Dermis microvascular lymphatic vessel endothelial cell (primary cell): ENCODE data around the gene UBE2G1. TPM values are rescaled to one million over a fixed set of nuclear protein-coding genes. Genes with fewer than 3 reads are reported as not detected.
"Not testable (repeated sequence)": the region's sequence is repeated elsewhere in the genome, so short reads cannot be mapped to it uniquely, and the experiment has no call there.

Experiments
- DNase-seq, 2 donors: peaks; one replicate each; pipeline versions ENCODE4 v3.0.0 to v3.0.0-alpha.2; 2010; ENCODE audit warnings: low read depth in 2 of 2
- total RNA-seq: library from RNA; depleted of rRNA; stranded (reverse); fragments of >200 nt; gene quantifications from 2 replicates; pipeline ENCODE4 v1.2.1, GENCODE V29; 2014

UBE2G1 gene
- total RNA-seq, 1 donor from 2014 or later = 28.9 TPM

GRCh38 chr17:4375796-4376440, 9.4 kb upstream of the UBE2G1 start:
- DNase-seq = not testable (repeated sequence)

- no peak for DNase-seq
Observed at GRCh38 chr17:4375039-4375748, 8.7 kb upstream of the UBE2G1 start.

GRCh38 chr17:4369557-4370230, 3.2 kb upstream of the UBE2G1 start:
- DNase-seq = no peak

- no peak for DNase-seq
Observed at GRCh38 chr17:4368341-4368740, 1.9 kb upstream of the UBE2G1 start.

DNA sequence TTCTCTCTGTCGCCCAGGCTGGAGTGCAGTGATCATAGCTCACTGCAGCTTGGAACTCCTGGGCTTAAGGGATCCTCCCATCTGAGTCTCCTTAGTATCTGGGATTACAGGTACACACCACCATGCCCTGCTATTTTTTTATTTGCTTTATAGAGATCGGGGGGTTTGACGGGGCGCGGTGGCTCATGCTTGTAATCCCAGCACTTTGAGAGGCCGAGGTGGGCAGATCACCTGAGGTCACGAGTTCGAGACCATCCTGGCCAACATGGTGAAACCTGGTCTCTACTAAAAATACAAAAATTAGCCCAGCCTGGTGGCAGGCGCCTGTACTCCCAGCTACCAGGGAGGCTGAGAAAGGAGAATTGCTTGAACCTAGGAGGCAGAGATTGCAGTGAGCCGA, 702 bp upstream of the UBE2G1 start:
- DNase-seq = not testable (repeated sequence)

DNA sequence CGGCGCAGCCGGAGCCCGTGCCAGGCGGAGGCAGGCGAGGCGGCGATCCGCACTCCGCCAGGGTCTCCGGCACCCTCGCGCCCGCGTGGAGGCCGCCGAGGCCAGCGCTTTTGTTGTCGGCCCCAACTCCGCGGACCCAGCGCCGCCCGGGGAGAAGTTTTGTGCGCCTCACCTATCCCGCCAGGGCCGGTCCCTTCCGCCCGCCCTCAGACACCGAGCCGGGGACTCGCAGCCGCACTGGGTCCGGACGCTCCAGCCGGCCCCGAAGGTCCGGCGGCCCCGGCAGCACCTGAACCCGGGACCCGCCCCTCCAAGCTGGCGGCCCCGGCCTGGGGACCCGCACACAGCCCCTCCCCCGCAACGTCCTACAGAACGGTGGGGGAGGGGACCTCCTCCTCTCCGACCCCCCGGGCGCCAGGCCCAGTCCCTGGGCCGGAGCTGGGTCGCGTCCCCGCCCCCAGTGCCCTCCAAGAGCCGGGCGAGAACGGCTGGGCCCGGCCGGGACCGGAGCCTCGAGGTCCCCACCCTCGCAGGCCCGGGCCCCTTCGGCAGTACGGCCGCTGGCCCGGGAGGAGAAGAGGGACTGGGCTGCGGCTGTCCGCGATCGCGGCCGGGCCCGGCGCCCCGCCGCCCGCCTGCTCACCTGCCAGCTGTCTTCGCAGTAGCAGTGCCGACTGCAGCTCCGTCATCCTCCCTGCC, 698 bp downstream of the UBE2G1 start:
- peak in 1 of 2 donors; percentile 50 for DNase-seq

DNA sequence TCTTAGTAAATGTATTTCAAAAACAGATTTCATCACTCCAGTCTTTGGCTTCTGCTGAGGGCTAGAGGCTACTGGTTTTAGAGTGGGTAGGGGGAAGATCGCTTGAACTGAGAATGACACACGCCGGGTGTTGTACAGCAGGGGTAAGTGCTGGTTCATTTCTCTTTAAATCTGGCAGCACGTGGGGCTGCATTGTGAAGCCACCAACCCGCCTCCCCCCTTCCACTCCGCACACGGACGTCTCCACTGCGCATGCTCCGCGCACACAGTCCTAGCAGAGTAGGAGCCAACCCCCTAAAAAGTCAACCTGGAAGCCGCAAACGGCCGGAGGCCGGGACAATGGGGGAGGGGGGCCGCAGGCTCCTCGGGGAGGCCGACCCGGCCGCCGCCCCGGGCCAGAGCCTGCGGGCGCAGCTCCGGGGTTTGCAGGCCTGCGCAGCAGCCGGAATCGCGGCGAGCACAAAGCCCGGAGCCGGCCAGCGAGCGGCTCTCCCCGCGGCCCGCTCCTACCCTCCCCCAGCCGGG, 1.3 kb downstream of the UBE2G1 start:
- peak; percentile 88 to 93 for DNase-seq

DNA sequence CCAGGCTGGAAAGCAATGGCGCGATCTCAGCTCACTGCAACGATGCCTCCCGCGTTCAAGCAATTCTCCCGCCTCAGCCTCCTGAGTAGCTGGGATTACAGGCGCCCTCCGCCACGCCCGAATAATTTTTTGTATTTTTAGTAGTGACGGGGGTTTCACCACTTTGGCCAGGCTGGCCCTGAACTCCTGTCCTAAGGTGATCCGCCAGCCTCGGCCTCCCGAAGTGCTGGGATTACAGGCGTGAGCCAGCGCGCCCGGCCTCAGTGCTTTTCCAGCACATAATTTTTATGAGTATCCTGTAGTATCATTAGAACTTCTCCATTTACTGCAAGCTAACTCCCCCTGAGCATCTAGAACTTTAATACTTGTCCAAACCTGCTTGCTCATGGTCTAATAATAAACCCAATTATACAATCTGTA, 1.8 kb downstream of the UBE2G1 start:
- DNase-seq = no peak

DNA sequence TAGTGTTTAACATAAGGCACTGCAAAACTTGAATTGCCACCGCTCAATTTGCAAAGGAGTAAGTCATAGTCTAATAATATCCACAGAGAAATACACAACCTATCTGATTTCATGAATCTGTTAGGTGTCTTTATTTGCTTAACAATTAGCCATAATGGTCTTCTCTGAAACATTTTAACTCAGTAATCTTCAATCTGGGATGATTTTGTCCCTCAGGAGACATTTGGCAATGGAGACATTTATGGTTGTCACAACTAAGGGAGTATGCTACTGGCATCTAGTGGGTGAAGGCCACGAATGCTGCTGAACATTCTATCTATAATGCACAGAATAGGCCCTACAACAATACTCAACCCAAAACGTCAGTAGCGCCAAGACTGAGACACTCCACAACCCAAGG, 4.3 kb downstream of the UBE2G1 start:
- DNase-seq = peak in 1 of 2 donors; percentile 10

DNA sequence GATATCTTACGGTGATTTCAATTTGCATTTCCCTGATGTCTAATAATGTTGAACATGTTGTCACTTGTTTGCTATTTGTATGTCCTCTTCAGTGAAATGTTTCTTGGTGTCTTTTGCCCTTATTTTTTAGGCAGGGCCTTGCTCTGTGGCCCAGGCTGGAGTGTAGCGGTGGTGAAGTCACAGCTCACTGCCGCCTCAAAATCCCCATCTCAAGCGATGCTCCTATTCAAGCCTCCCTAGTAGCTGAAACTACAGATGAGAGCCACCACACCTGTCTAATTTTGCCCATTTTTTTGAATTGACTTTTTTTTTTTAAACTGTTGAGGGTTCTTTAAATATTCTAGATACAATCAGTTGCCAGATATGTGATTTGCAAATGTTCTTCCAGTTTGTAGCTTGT, 8.3 kb downstream of the UBE2G1 start:
- no peak for DNase-seq

GRCh38 chr17:4357671-4358070, 8.8 kb downstream of the UBE2G1 start:
- no peak for DNase-seq

DNA sequence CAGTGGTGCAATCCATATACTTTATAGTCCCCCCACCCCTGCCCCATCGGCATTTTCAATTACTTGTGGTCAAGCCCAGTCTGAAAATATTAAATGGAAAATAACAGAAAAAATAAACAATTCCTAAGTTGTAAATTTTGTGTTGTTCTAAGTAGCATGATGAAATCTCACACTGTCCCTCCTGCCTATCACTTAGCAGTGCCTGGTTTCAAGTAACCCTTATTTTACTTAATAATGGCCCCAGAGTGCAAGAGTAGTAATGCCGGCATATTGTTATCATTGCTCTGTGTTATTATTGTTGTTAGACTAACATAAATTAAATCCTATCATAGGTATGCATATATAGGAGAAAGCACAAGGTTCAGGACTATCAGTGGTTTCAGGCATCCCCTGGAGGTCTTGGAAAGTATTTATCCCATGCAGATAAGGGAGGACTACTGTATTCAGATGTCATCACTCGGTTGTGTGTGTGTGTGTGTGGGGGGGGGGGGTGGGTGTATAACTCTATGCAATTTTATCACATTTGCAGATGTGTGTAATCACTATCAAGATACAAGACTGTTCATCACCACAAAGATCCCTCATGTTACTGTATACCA, 9.3 kb downstream of the UBE2G1 start:
- DNase-seq = no peak

DNA sequence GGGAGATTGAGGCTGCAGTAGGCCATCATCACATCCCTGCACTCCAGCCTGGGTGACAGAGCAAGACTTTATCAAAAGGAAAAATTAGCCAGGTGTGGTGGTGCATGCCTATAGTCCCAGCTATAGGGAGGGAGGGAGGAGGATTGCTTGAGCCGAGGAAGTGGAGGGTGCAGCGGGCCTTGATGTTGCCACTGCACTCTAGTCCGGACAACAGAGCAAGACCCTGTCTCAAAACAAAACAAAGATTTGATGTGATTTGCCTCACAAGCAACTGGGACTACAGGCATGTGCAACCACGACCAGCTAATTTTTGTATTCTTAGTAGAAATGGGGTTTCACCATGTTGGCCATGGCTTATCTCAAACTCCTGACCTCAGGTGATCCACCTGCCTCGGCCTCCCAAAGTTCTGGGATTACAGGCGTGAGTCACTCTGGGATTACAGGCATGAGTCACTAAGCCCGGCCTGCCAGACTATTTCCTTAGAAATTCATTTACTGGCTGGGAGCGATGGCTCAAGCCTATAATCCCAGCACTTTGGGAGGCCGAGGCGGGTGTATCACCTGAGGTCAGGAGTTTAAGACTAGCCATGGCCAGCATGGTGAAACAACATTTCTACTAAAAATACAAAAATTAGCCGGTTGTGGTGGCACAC, 11.5 kb downstream of the UBE2G1 start:
- peak in 1 of 2 donors; percentile 34 for DNase-seq

DNA sequence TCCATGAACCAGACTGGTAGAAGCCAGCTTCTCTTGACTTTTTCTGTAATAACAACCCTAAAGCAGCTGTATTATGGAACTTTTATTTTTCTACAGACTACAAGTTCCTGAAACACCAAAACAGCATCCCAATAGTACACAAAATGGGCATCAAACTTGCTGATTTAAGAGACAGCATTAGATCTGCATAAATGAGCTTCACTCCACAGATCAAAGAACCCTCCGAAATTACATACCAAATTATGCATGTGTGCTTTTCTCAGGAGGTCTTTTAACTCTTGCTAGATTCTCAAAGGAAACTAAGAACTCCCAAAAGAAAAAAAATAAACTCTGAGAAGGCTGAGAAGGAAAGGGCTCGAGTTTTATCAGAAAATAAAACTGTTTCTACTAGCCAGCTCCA, 12.3 kb downstream of the UBE2G1 start:
- no peak for DNase-seq

DNA sequence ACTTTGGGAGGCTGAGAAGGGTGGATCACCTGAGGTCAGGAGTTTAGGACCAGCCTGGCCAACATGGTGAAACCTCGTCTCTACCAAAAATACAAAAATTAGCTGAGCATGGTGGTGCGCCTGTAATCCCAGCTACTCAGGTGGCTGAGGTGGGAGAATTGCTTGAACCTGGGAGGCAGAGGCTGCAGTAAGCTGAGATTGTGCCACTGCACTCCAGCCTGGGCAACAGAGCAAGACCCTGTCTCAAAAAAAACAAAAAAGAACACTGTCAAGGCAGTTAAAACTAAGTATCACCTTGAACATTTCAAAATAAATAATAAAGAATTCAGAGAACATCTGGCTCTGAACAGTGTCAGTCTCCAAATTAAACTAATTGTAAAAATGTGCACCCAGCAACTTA, 16.3 kb downstream of the UBE2G1 start:
- not testable (repeated sequence) for DNase-seq

DNA sequence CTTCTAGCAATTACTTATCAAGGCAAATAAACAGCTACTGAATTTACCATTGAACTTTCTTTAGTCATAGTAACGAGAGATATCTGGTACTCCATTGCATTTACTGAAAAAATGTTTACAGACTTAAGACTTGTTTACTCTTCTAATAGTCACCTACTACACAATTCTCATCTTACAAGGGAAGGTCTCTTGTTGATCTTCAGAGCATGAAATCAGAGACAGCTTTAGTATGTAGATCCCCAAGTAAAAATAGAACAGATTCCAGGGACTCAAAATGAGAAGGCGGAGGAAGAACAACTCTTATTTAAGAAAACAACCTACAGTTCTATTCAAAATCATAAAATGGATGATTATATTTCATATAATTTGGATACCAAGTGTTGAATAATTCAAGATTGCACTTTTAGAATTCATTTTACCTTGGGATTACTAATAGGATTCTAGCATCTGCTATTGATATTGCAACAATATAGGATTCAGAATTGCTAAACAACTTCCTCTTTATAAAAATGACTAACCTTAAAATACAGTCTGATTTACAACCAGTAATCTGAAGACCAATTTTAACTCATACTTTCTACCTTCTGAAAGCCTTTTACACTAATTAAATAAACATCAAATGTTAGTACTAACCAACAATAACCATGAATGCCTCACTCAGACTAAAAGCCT, 20.8 kb downstream of the UBE2G1 start:
- DNase-seq = no peak

- DNase-seq = no peak
Observed at GRCh38 chr17:4344926-4345325, 21.5 kb downstream of the UBE2G1 start.

DNA sequence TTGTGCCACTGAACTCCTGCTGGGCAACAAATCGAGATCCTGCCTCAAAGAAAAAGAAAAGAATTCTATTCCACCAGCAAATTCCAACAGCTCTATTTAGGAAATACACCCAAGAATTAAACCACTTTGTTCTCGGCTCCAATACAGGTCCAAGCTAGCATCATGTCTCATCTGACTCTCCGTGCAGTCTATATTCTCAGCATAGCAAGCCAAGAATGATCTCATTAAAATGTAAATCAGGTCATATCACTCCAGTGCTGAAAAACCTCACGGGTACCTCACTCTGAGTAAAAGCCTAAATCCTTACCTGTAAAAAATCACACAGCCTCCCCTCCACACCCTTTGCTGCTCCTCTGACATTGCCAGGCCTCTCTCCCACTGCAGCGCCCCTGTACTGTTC, 23.9 kb downstream of the UBE2G1 start:
- DNase-seq = no peak

DNA sequence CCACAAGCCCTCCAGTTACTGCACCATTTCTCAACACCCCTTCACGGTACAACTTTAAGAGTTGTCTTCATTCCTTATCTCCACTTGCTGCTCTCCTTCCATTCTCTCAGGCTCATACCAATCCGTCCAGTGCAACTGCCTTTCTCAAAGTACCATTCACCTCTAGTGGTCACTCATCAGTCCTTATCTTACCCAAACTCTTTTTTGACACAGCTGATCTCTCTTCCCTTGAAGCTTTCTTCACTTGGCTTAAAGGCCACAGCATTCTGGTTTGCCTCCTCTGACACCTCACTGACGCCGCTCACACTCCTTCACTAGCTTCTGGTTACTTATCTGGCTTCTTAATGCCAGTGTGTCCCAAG, 24.9 kb downstream of the UBE2G1 start:
- DNase-seq = no peak

DNA sequence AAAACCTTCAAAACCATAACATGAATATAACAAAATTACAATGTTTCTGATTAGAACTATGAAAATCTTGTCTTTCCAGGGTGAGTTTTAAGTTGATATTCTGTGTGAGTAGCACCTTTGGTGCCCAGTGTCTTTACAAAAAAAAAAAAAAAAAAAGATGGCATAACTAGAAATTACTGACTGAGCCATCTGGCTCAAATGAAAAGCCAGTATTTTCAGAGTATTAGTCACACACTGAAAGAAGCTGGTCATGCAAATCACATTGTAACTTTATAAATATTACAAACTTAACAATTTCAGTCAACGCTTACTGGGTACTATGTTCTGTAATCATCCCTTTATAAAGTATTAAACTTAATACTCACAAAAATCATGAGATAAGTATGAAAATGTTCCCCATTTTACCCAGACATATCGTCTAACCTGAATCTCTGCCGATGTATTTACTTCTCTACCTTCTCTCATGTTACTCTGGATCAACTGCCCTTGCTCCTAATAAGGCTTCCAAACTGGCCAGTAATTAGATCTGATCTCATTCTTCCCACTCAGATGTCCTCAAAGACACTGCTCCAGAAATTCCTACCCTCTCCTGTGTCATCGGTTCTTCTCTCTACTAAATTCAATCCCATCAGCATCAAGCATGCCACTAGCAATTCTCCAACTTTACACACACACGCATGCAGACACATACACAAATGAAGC, 25.4 kb downstream of the UBE2G1 start:
- DNase-seq = no peak
